AG10803 (cell line): Measurements from ENCODE around the gene FAM186B.

Source experiments
- DNase-seq: peaks from one replicate; pipeline ENCODE4 v3.0.0; 2010; ENCODE audit warnings: low read depth
- H3K4me3 ChIP-seq: 2 replicates; pipeline ENCODE4 v1.5.1; 2011; ENCODE audit warnings: mild to moderate bottlenecking, low read length, control low read depth
- CTCF ChIP-seq: conservative IDR thresholded peaks from 2 replicates; pipeline ENCODE4 v1.5.1; 2011; ENCODE audit warnings: mild to moderate bottlenecking, low read length, control low read depth, inconsistent platforms

The FAM186B gene

GRCh38 chr12:49604856-49605255 lies 583 bp downstream of the FAM186B start:
- H3K4me3 ChIP-seq = no peak overlapping the region
- no peak for TF ChIP-seq CTCF
- DNase-seq = no peak

GRCh38 chr12:49603721-49604120 lies 1.7 kb downstream of the FAM186B start:
- TF ChIP-seq CTCF = no peak
- H3K4me3 ChIP-seq = no peak overlapping the region
- DNase-seq = no peak

GRCh38 chr12:49599961-49600360 lies 5.5 kb downstream of the FAM186B start:
- no peak overlapping the region for H3K4me3 ChIP-seq
- TF ChIP-seq CTCF = no peak
- DNase-seq = no peak

GRCh38 chr12:49598527-49598926 lies 6.9 kb downstream of the FAM186B start:
- DNase-seq = no peak
- no peak for TF ChIP-seq CTCF
- no peak overlapping the region for H3K4me3 ChIP-seq

GRCh38 chr12:49588721-49589516 lies 16.5 kb downstream of the FAM186B start:
- no peak for DNase-seq
- TF ChIP-seq CTCF = no peak

GRCh38 chr12:49588281-49588680 lies 17.2 kb downstream of the FAM186B start:
- no peak for TF ChIP-seq CTCF
- DNase-seq = no peak
- no peak overlapping the region for H3K4me3 ChIP-seq

More at GRCh38 chr12:49588721-49589516, 16.5 kb downstream of the FAM186B start:
- H3K4me3 ChIP-seq = no peak overlapping the region

GRCh38 chr12:49587174-49587908 lies 18.1 kb downstream of the FAM186B start:
- TF ChIP-seq CTCF = no peak
- H3K4me3 ChIP-seq = no peak overlapping the region
- no peak for DNase-seq
